C4-2B (cell line): ENCODE results near the gene SLC25A51.

Experiments used
- CTCF ChIP-seq: fragments of 450-650 bp; conservative IDR thresholded peaks from 2 replicates; pipeline ENCODE4 v1.5.1; 2017; ENCODE audit warnings: mild to moderate bottlenecking
- ZFX ChIP-seq: fragments of 450-650 bp; IDR thresholded peaks from 2 replicates; pipeline ENCODE4 v1.6.1; 2017

DNA sequence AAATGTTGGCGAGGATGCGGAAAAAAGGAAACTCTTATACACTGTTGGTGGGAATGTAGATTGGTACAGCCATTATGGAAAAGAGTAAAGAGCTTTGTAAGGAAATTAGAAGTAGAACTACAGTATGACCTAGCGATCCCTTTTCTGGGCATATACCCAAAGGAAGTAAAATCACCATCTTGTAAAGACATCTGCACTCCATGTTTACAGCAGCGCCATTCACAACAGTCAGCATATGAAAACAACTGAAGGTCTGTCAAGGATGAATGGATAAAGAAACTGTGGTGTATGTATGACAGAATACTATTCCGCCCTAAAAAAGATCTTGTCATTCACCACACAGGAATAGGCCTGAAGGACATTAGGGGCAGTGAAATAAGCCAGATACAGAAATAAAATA is 27.7 kb upstream of the SLC25A51 start:
- TF ChIP-seq CTCF, result no peak
- TF ChIP-seq ZFX, result no peak
